Neural progenitor cell (in vitro differentiated cells): ENCODE results near the gene SMAGP.
"Not testable (repeated sequence)": the region's sequence is repeated elsewhere in the genome, so short reads cannot be mapped to it uniquely, and the experiment has no call there.

ENCODE experiments used
- CTCF ChIP-seq: fragments of 200-600 bp; sonication (generic); IDR thresholded peaks from 2 replicates; pipeline ENCODE4 v1.5.1; 2017; ENCODE audit warnings: antibody characterized with exemption, mild to moderate bottlenecking
- EZH2phosphoT487 ChIP-seq: fragments of 200-600 bp; sonication (generic); IDR thresholded peaks from 2 replicates; pipeline ENCODE4 v1.6.1; 2017; ENCODE audit warnings: antibody characterized with exemption

DNA sequence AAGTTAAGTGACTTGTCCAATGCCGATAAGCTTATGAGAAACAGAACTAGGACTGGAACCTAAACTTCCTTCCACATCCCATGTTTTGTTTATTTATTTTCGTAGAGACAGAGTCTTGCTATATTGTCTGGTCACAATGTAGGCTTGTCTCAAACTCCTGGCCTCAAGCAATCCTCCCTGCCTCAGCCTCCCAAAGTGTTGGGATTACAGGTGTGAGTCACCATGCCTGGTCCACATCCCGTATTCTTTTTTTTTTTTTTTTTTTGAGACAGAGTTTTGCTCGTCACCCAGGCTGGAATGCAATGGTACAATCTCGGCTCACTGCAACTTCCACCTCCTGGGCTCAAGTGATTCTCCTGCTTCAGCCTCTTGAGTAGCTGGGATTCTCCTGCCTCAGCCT is 43.1 kb downstream of the SMAGP start:
- not testable (repeated sequence) for TF ChIP-seq CTCF, EZH2phosphoT487
